Body of pancreas (tissue), 4 donors: ENCODE measurements around the gene ARF3.

Experiments
- CTCF ChIP-seq, 7 experiments: fragments of 450-650 bp in 4 of 7; fragments of 200-600 bp in 3 of 7; sonication (generic) in 3 of 7; IDR thresholded peaks; one replicate each; pipeline ENCODE4 v1.5.1; 2016 to 2019; ENCODE audit warnings: antibody characterized with exemption in 7 of 7
- POLR2A ChIP-seq, 3 donors: fragments of 450-650 bp; IDR thresholded peaks; one replicate each; pipeline ENCODE4 v1.6.1; 2016; ENCODE audit warnings: antibody characterized with exemption in 3 of 3, mild to moderate bottlenecking in 2 of 3

GRCh38 chr12:48937170-48937569, 20.1 kb downstream of the ARF3 start:
- TF ChIP-seq POLR2A (IDR thresholded peaks at IDR 0.05), result no peak
- no peak for TF ChIP-seq CTCF (IDR thresholded peaks at IDR 0.05)
